Measurements from ENCODE around the gene TBC1D22A.
"Not testable (repeated sequence)": the region's sequence is repeated elsewhere in the genome, so short reads cannot be mapped to it uniquely, and the experiment has no call there.

The TBC1D22A gene, protein sequence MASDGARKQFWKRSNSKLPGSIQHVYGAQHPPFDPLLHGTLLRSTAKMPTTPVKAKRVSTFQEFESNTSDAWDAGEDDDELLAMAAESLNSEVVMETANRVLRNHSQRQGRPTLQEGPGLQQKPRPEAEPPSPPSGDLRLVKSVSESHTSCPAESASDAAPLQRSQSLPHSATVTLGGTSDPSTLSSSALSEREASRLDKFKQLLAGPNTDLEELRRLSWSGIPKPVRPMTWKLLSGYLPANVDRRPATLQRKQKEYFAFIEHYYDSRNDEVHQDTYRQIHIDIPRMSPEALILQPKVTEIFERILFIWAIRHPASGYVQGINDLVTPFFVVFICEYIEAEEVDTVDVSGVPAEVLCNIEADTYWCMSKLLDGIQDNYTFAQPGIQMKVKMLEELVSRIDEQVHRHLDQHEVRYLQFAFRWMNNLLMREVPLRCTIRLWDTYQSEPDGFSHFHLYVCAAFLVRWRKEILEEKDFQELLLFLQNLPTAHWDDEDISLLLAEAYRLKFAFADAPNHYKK

DNA sequence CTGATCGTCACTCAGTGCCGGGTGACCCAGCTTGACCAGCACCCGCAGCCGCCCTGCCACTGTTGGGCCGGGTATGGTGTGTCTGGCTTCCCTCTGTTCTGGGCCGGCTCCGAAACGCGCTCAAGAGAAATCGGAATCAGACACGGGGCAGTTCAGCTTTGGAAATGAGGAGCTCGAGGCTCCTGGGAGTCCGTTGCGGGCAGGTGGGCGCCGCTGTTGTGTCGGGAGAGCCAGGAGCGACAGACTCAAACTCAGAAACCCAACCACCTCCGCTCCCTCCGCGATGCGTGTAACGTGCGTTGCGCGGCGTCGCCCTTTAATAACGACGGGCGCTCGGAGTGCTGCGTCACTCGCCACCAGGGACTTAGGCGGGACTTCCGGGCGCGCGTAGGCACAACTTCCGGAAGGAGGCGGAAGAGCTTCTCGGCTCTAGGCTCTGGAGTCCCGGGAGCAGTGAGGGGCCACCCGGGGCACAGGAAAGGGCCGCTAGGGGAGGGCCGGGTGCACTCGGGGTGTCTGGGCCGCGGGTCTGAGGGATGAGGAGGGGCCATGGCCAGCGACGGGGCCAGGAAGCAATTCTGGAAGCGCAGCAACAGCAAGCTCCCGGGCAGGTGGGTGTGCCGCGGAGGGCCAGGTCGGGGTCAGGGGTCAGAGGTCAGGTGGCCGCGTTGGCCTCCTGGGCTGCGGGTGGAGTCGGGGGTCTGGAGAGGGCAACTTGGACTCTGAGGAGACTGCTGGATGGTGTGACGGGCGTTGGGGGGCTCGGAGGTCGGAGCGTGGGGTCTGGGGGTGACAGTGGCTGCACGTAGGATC is at the start of gene TBC1D22A:
TSS of gene TBC1D22A (plus strand) at position 413 of the 813 bp plus-strand sequence. CDS start at position 550, 137 bp downstream.
- peak; percentile 87 for DNase-seq

DNA sequence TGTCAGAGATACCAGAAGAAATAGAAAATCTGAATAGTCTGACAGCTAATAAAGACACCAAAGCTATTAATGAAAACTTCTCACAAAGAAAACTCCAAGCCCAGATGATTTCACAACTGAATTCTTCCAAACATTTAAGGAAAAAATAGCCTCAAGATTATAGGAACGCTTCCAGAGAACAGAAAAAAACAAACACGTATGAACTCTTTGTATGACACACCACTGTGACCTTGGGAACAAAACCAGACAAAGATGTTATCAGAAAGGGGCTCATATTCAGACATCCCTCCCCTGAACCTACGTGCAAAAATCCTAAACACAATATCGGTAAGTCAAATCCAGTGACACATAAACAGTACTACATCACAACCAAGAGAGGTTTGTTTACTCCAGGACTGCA is 47.9 kb upstream of the TBC1D22A start:
- DNase-seq, result no peak

DNA sequence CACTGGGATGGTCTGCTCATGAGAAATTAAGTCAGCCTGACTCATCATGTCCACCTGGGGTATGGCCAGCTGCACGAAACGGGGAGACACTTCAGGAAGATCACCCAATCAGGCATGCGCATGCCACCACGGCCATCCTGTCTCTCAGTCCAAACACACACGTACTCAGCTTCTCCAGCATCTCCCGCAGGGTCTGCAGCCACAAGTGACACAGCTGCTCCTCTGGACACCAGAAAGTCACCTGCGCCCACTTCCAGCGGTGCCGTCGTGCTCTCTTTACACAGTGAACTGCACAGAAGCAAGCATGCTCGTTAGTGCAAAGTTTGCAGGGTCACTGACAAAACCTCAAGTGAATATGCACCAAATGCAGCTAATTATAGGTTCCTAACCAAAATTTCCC is 42.5 kb upstream of the TBC1D22A start:
- no peak for DNase-seq

DNA sequence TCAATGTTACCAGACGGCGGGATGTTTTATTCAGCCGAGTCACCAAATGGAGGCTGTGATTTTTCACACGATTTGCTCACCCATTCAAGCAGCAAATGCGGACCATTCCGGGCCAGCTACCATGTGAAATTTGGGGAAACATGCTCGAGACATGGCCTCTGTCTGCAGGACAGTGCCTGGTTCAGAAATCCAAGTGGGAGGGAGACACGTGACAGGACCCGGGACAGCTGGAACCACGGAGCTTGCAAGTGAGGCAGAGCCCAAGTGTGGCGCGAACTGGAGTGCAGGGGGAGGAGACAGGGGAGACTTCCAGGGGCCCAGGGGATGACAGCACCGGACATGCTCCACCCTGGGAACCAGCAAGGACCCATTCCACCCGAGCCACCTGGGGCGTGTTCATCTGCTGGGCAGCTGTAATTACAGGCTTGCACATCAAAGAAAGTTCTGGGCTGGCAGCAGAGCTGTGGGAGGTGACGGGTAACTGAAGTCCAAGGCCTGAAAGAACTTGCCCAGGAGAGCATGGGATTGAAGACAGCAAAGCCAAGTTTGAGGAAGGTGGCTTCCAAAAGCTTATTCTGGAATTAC is 40.9 kb upstream of the TBC1D22A start:
- no peak for DNase-seq

DNA sequence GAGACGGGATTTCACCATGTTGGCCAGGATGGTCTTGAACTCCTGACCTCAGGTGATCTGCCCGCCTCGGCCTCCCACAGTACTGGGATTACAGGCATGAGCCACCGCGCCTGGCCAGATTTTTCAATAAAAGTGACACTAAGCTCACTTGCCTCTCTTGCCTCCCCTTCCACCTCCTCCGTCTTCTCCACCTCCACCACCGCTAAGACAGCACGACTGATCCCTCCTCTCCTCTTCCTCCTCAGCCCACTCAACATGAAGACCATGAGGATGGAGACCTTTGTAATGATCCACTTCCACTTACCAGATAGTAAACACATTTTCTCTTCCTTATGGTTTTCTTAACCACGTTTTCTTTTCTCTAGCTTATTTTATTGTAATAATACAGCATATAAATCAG is 38.6 kb upstream of the TBC1D22A start:
- DNase-seq, result no peak

DNA sequence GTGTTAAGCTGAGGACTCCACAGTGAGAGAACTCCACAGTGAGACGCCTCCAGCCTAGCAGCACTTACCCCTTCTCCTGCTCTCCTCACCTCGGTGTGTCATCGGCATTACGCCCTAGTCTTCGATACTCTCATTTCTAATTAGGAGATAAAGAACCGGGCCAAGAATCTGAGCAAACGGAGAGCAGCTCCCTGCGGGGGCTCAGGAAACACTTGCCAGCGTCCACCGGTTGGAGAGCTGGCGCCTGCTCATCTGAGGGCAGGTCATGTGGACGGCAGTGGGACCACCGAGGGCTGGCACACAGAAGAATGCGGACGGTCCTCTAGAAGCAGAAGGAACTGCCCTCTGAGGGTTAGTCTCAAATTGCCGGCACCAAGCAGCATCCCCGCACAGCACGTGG is 37.4 kb upstream of the TBC1D22A start:
- no peak for DNase-seq

DNA sequence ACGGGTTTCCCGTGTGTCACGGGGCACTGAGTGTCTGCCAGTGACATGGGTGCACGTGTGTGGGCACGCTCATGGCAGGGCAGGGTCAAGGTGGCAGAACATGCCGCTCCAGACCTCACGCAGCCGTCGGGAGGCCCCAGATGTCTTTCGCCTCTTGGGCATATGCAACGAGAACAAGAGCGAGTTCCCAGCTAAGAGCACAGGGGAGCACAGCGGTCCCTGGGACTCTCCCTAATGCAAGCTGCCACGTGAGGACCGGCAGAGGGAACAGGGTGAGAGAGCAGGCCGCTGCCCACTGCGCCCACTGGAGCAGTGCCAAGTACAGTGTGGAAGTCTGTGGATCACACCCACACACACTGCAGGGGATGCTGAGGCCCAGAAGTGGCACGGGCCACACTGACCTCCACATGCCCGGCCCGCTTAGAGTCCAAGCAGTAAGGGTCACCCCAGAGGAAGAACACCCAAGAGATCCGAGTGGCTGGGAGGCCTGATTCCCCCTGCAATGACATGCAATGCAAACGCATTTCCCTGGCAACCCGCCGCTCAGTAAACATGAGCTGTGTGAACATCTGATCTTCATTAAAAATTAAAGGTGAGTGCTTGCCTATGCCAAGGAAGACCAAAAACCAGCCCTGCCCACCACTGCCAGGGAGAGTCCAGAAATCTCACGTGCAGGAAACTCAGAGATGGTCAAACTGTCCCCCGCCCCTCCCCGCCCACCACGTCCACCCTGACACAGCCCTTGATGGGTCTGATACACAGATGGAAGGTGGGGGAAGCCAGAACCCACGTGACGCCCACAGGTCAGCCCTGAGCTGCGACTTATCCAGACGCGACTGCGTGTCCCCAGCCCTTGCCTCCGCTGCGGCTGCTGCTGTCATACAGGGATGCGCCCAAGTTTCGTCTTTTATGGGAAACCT is 36.1 kb upstream of the TBC1D22A start:
- DNase-seq, result no peak

DNA sequence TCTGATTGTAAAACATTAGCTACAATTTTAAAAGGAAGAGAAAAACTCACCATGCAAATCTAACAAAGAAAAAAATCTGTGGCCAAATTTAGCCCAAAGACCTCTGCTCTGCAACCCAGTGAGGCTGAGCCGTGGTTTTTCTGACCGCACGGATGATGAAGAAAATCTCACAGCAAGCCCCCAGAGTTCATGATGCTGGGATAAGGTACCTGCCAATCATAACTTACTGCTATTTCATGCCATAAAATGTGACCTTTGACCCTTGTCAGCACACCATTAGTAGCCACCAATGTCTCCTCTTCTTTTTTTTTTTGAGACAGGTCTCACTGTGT is 35.5 kb upstream of the TBC1D22A start:
- no peak for DNase-seq

DNA sequence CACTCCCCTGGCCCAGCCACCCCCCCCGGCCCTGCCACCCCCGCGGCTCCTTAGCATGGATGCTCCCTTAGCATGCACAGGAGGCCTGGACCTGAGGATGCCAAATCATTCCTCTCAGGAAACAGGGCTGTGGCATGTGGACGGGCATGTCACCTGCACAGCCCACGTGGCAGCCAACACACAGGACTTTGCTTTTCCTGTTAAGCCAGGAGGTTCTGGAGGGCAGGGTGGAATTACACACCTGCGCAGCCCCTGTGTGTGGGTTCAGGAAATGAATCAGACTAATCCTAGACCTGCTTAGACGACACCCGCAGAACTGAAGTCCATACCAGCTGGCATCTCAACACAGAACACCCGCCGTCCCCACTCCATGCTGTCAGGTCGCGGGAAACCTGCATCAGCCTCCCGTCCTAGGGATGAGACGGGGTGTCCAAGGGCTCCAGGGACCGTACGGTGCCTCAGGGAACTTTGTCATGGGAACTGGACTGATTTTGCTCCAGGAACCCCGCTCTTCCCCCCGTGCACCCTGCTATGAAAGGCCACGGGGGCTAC is 34.6 kb upstream of the TBC1D22A start:
- DNase-seq, result no peak

DNA sequence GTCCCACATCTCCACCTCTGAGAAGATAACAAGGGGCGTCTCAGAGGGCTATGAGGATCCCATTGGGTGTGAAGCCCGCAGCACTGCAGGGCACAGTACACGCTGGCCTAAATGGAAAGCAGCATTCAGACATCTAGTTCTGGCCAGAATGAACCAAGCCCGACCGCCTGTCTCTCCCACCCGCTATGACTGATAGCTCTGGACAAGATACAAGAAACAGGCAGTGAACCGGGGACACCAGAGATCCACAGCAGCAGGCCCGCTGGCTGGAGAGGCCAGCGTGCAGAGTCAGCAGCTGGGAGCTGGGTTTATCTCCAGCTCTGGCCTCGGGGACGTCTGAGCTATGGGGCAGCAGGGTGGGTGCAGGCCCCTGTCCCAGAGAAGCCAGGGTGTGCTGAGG is 34.0 kb upstream of the TBC1D22A start:
- DNase-seq, result no peak

DNA sequence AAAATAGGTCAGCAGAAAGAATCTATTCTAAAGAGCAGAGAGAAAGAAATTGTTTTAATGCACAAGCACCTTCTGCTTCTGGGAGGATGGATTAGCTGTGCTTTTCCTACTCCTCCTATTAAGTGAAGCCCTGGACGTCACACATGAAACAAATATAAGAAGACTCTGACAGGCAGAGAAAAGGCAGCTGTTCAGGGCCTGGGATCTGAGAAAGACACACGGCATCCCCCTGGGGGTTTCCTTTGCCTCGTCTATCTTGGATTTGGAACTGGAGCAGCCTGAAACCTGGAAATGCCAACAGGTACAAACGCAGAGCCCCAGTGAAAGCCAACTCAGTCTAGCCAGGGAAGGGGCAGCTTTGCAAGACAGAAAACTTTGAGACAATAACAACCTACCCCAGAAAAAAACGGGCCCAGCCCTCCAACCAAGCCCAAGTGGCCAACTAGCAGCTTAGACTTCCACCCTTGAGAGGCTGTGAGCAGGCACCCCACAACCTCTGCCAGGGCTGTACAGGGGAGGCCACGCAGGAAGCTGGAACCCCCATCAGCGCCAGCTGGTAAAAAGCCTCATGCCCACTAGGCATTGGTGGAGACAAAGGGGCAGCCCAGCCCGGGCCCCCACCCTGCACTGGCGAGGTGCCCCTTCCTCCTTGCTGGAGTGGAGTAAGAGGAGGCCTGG is 31.7 kb upstream of the TBC1D22A start:
- no peak for DNase-seq

DNA sequence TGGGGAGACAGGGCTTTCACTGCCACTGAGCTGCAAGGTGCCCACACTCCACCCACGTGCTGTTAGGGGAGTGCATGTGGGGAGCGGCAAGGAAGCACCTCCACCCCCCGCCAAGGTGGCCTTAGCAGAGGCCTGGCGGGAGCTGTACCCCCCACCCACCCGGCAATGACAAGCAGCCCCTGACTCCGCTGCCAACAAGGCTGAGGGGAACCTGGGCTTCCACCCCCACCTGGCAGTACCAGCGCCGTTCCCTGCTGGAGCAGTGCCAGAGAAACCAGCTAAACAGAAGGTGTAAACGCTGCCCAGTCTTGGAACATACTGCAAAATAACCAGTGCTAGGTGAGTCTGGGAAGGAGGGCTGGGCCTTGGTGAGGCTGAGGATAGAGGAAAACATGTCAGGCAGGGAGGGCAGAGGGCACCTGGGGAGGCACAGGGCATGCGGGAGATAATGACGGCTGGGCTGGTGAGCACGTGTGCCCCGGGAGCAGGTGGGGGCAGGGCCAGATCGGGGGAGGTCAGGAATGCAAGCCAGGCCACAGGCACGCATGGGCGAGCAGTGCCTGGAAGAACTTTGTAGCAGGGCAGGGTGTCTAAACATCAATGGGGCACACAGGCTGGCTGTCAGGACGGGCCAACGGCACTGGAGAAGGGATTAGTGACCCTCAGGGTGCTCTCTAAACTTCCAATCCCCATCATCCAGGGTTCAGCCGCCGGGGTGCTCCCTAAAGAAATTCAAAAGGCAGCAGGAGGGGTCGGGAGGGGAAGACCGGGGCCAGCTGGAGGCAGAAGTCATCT is 31.0 kb upstream of the TBC1D22A start:
- DNase-seq, result no peak

DNA sequence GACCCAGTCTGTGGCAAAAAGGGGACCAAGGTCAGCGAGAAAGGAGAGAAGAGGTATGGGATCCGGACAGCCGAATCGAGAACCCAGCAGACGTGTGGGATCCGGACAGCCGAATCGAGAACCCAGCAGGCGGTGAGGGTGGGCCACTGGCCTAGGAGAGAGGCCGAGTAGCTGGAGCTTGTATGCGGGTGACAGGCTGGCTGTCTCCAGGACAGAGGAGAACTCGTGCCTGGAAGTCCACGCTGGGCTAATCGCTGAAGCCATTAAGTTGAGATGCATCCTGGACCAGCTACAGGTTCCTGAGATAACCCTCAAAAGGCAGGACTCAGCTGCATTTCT is 30.4 kb upstream of the TBC1D22A start:
- no peak for DNase-seq

DNA sequence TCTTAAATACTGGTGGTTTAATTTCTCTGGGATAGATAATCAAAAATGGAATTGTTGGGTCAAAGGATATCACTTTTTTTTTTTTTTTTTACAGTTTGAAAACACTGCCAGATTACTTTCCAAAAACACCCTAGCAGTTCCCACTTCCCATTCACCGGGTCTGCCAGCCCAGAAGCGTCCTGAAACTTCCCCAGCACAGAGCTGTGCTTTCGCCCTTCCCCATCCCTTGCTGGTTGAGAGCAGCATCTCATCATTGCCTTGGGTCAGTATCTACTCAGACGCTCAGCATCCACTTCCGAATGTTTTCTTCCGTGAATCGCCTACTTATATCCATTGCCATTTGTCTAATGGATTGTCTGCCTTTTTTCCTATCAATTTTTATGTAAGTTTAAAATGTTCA is 29.9 kb upstream of the TBC1D22A start:
- no peak for DNase-seq

DNA sequence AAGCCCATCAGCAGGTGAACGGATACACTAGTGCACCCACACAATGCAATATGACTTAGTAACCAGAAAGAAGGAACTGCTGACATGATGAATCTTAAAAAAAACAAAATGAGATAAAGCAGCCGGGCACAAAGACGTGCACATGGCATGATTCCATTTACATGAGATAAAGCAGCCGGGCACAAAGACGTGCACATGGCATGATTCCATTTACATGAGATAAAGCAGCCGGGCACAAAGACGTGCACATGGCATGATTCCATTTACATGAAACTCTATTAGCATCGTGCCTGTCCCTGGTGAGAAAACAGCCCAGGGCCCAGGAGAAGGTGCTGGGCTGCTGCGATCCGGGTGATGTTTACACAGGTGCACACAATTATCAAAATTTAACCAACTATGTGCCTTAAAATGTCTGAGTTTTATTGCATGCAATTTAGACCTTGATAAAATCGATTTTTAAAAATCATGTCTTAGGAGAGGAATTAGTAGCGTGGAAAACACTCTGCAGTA is 28.2 kb upstream of the TBC1D22A start:
- not testable (repeated sequence) for DNase-seq

DNA sequence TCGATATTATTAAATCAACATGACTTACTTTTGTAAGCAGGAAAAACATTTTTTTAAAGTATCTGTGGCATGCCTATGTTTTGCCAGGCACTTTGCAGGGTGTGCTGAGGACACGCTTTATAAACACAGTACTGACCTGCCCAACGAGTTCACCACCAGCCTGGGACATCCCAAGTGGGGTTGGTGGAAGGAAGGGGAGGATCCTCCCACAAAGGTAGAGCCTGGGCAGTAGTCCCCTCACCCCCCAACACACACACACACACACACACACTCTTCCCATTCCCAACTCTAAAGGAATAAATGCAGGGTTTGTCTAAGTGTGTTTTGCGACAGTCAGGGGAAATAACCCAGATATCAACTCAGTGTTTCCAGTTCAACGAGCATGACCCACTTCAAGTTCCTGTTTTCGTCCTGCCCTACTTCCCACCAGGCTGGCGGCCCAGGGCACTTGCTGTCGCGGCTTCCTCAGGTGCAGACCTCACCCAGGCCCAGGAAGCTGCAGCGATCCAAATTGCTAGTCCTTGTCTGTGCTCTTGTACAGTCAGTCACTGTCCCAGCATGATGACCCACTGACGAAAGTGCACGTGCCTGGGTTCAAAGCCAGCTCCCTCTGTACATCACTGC is 27.5 kb upstream of the TBC1D22A start:
- DNase-seq, result no peak

DNA sequence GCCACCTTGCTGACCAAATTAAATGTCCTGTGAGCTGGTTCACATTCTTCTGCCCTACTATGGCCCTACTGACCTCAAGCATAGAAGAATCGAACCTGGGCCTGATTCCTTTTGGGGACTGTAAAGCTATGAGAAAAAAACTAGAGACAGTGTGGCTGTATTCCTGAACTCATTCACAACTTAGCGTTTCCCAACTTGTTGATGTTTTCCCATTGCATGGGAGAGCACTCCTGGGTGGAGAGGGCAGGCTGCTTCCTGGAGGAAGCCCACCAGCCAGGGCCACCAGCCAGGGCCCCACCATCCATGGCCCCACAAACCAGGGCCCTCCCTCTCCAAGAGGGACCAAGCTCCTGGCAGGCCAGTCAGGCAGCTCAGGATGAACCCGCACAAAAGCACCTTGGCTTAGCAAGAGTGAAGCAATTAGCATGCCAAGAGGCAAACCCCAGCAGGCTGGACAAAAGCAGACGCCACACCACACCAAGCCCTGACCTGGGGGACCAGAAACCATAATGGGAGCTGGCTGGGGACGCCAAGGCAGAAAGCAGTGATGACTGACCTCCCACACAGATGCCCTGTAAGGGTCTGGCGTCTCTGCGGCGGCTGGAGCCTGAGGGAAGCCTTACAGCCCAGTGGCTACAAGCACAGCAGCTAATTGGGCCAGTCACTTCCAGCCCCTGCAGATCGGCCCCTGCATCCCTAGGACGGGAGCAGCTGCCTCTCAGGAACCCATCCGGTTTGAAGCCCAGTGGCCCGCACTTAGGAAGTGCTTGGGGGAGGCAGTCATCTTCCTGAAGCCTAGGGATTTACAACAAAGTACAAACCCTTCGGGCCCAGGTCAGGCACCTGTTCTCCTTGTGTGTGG is 26.5 kb upstream of the TBC1D22A start:
- DNase-seq, result no peak

DNA sequence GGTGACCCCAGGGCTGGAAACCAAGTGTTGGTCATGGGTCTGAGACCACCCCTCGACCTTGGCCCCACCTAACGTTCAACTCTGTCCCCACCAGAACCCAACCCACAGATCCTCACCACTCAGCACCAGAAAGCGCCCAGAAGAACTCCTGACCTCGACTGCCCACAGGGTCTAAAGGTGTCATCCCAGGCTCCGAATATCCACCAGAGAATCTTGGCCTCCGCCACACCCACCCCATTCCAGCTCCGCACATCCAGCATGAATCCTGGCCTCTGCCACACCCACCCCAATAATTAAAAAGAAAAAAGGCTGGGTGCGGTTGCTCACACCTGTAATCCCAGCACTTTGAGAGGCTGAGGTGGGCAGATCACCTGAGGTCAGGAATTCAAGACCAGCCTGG is 25.7 kb upstream of the TBC1D22A start:
- no peak for DNase-seq
